Skeletal muscle tissue (tissue), 4 donors: ENCODE results near the gene B4GALT2. TPM values are rescaled to one million over a fixed set of nuclear protein-coding genes. Genes with fewer than 3 reads are reported as not detected.

ENCODE experiments used
- H3K27ac ChIP-seq: one replicate; pipeline ENCODE4 v1.7.0; 2013; ENCODE audit warnings: mild to moderate bottlenecking, low read depth, low read length, inconsistent platforms
- H3K27me3 ChIP-seq, 3 donors: one replicate each; pipeline ENCODE4 v1.7.0; 2013; ENCODE audit warnings: low read length in 3 of 3; ENCODE audit not compliant: control insufficient read depth in 3 of 3, insufficient read depth in 3 of 3
- H3K36me3 ChIP-seq, 3 donors: one replicate each; pipeline ENCODE4 v1.7.0; 2013; ENCODE audit warnings: low read length in 3 of 3; ENCODE audit not compliant: control insufficient read depth in 3 of 3, insufficient read depth in 3 of 3
- H3K4me1 ChIP-seq, 3 donors: one replicate each; pipeline ENCODE4 v1.7.0; 2013; ENCODE audit warnings: low read length in 3 of 3, mild to moderate bottlenecking in 3 of 3; ENCODE audit not compliant: control insufficient read depth in 3 of 3, insufficient read depth in 3 of 3
- H3K4me3 ChIP-seq, 3 donors: one replicate each; pipeline ENCODE4 v1.7.0; 2013; ENCODE audit warnings: low read length in 3 of 3
- H3K9ac ChIP-seq, 3 donors: one replicate each; pipeline ENCODE4 v1.7.0; 2013; ENCODE audit warnings: low read length in 3 of 3, mild to moderate bottlenecking in 3 of 3, moderate library complexity in 2 of 3, low read depth in 1 of 3
- H3K9me3 ChIP-seq, 3 donors: one replicate each; pipeline ENCODE4 v1.7.0; 2013; ENCODE audit warnings: low read length in 3 of 3; ENCODE audit not compliant: control insufficient read depth in 3 of 3
- total RNA-seq: library from RNA; depleted of rRNA; stranded (reverse); fragments of >200 nt; gene quantifications from one replicate; pipeline ENCODE4 v1.2.3, GENCODE V29; 2014
- donor health status: Osteomylitis.

B4GALT2 gene
- total RNA-seq, 1 donor from 2014 or later = 29.7 TPM

DNA sequence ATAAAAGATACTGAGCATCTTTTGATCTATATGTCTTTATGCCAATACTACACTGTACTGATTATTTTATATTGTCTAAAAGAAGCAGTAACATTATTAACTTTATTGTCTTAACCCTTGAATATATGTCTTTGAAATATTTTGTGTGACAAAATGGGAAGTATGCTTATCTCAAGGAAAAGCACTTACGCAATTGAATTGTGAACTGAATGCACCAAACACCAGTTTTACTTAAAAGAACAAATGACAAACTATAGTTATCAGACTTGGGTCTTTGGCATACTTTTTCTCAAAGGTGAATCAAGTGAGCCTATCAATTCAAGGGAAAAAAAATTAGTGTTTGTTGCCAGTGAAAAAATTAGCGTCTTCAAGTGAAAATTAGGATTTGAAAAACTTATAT is 61.4 kb downstream of the B4GALT2 start:
- Histone ChIP-seq H3K9ac (no peak overlapping the region), H3K36me3 (no peaks in the 10 kb centered on the region), H3K27me3 (peaks cover 0 to 16% (median 0%) of the 10 kb centered on the region in 3 donors), H3K4me3 (no peak overlapping the region), H3K4me1 (peaks cover 16 to 19% (median 17%) of the 10 kb centered on the region in 3 donors), H3K27ac (no peak overlapping the region), H3K9me3 (no peaks in the 10 kb centered on the region)

Other genes starting within 250 kb of the B4GALT2 start
- gene ARTN, start 45.4 kb upstream of the B4GALT2 start, total RNA-seq = not detected
- 11.0 TPM for gene IPO13, start 32.3 kb upstream of the B4GALT2 start, total RNA-seq
- gene DPH2, start 9.2 kb upstream of the B4GALT2 start, total RNA-seq = 9.9 TPM
- 73.1 TPM for gene ATP6V0B, start 4.2 kb upstream of the B4GALT2 start, total RNA-seq
- under 0.01 TPM for gene CCDC24, start 12.4 kb downstream of the B4GALT2 start, total RNA-seq
- gene SLC6A9, start 52.3 kb downstream of the B4GALT2 start, total RNA-seq = 2.1 TPM
- under 0.01 TPM for gene KLF17, start 139.6 kb downstream of the B4GALT2 start, total RNA-seq
- gene KLF18, start 162.4 kb downstream of the B4GALT2 start, total RNA-seq = not detected
- 14.6 TPM for gene DMAP1, start 234.3 kb downstream of the B4GALT2 start, total RNA-seq